ENCODE results near the gene SIRT1. TPM values are rescaled to one million over a fixed set of nuclear protein-coding genes. Genes with fewer than 3 reads are reported as not detected.
A peak's percentile ranks its signal among the peaks of the same experiment; 100 is the strongest.

Gene SIRT1
- total RNA-seq, 1 donor from 2014 or later = 26.2 TPM

DNA sequence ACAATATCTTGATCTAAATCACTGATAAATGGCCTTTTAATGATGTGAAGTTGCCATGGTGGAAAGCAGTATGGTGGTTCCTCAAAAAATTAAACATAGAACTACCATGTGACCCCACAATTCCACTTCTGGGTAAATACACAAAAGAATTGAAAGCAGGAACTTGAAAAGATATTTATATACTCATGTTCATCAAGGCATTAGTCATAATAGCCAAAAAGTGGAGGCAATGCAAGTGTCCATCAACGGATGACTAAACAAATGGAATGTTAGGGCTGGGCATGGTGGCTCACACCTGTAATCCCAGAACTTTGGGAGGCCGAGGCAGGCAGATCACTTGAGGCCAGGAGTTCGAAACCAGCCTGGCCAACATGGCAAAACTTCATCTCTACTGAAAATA is 44.5 kb upstream of the SIRT1 start:
- TF ChIP-seq, protein P1, sequence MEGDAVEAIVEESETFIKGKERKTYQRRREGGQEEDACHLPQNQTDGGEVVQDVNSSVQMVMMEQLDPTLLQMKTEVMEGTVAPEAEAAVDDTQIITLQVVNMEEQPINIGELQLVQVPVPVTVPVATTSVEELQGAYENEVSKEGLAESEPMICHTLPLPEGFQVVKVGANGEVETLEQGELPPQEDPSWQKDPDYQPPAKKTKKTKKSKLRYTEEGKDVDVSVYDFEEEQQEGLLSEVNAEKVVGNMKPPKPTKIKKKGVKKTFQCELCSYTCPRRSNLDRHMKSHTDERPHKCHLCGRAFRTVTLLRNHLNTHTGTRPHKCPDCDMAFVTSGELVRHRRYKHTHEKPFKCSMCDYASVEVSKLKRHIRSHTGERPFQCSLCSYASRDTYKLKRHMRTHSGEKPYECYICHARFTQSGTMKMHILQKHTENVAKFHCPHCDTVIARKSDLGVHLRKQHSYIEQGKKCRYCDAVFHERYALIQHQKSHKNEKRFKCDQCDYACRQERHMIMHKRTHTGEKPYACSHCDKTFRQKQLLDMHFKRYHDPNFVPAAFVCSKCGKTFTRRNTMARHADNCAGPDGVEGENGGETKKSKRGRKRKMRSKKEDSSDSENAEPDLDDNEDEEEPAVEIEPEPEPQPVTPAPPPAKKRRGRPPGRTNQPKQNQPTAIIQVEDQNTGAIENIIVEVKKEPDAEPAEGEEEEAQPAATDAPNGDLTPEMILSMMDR (IDR thresholded peaks at IDR 0.05; ENCODE audit: unreplicated experiment) = no peak
- no peaks in the 10 kb centered on the region for H3K27me3 Mint-ChIP-seq (ENCODE audit: low read depth)
- H3K4me3 Mint-ChIP-seq = no peak overlapping the region
- no peak for DNase-seq (ENCODE audit: low spot score in 2 of 2, unreplicated experiment in 2 of 2)
- H3K4me1 Mint-ChIP-seq = peaks cover 14% of the 10 kb centered on the region
- no peak overlapping the region for H3K27ac Mint-ChIP-seq
- no peaks in the 10 kb centered on the region for H3K36me3 Mint-ChIP-seq
- peaks cover 10% of the 10 kb centered on the region for H3K9me3 Mint-ChIP-seq

DNA sequence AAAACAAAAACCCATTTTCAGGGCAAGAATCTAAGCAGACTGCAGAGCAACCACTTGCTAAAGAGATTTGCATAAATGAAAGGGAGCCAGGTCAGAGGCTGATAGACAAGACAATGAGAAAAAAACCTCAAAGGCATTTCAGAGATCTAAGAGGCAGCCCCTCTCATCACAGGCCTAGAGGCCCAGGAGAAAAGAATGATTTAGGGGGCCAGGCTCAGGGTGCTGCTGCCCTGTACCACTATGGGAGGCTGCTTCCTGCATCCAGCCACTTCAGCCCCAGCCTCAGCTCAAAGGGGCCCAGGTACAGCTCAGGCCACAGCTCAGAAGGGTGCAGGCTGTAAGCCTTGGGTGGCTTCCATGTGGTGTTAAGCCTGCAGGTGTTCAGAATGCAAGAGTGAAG is 42.7 kb upstream of the SIRT1 start:
- Mint-ChIP-seq H3K9me3 (peaks cover 10% of the 10 kb centered on the region), H3K4me3 (no peak overlapping the region), H3K27me3 (ENCODE audit: low read depth) (no peaks in the 10 kb centered on the region), H3K36me3 (no peaks in the 10 kb centered on the region), H3K27ac (no peak overlapping the region), H3K4me1 (peaks cover 7% of the 10 kb centered on the region)
- TF ChIP-seq, protein P1 (IDR thresholded peaks at IDR 0.05; ENCODE audit: unreplicated experiment) = no peak
- DNase-seq (ENCODE audit: low spot score in 2 of 2, unreplicated experiment in 2 of 2) = no peak

DNA sequence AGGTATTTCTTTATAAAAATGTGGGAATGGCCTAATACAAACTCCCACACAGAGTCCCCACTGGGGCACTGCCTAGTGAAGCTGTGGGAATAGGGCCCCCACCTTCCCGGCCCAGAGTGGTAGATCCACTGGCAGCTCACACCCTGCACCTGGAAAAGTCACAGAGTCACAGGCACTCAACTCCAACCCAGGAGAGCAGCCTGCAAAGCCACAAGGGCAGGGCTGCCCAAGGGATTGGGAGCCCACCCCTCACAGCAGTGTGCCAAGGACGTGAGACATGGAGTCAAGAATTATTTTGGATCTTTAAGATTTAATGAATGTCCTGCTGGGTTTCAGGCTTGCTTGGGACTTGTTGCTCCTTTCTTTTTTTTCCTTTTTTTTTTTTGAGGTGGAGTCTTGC is 41.2 kb upstream of the SIRT1 start:
- H3K27me3 Mint-ChIP-seq (ENCODE audit: low read depth) = no peaks in the 10 kb centered on the region
- H3K4me3 Mint-ChIP-seq = no peak overlapping the region
- H3K9me3 Mint-ChIP-seq = peaks cover 10% of the 10 kb centered on the region
- H3K27ac Mint-ChIP-seq = no peak overlapping the region
- TF ChIP-seq, protein P1 (IDR thresholded peaks at IDR 0.05; ENCODE audit: unreplicated experiment) = no peak
- no peak for DNase-seq (ENCODE audit: low spot score in 2 of 2, unreplicated experiment in 2 of 2)
- no peaks in the 10 kb centered on the region for H3K4me1 Mint-ChIP-seq
- no peaks in the 10 kb centered on the region for H3K36me3 Mint-ChIP-seq

DNA sequence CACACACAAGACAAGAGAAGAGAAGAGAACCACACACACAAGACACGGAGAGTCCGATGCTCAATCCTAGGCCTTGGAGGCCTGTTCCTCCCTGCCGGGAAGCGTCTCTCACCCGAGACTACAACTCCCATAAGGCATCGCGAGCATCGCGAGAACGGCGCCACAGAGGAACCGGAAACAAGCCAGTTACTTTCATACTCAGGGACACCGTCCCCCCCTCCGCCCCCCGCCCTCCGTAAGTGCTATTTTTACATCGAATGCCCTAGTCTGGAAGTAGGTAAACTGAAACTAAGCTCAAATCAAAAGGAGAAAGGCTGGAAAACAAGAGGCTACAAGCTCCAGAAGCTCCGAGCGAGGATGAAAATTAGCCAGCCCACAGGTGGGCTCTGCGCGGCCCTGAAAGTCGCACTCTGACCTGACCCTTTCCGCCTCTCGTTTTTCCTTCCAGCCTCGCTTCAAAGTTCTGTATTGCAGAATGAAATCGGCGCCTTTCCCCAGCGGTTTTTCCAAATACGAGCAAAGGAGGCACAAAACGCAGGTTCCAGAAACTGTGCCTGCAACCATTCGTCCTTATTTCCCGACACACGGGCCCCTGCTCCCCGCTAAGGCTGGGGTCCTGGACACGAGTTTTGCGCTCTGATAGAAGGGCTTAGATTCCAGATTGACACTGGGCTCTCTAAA is 35.0 kb upstream of the SIRT1 start:
- Mint-ChIP-seq H3K4me3 (peak overlapping the region; percentile 88), H3K27me3 (ENCODE audit: low read depth) (no peaks in the 10 kb centered on the region), H3K36me3 (no peaks in the 10 kb centered on the region), H3K4me1 (peaks cover 14% of the 10 kb centered on the region), H3K27ac (peak overlapping the region; percentile 95), H3K9me3 (no peaks in the 10 kb centered on the region)
- TF ChIP-seq, protein P1 (IDR thresholded peaks at IDR 0.05; ENCODE audit: unreplicated experiment) = no peak
- DNase-seq (ENCODE audit: low spot score in 2 of 2, unreplicated experiment in 2 of 2) = peak; percentile 81 to 90

DNA sequence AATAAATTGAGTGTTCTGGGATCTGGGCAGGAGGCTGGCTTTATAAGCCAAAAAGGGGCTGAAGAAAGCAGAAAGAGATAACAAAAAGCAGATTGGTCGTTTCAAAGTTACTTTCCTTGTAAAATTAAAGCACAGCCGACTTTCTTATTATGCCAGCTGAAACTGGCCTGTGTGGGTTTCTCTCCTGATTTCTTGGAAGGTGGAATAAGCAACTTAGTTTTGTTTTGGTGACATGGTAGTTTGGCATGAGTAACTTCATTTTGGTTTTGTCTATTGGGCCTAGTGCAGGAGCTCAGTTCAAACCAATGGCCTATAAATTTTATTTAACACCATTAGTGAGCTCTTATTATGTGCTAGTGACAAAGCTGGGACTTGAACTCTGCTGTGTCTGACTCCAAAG is 33.3 kb upstream of the SIRT1 start:
- no peak overlapping the region for H3K27ac Mint-ChIP-seq
- DNase-seq (ENCODE audit: low spot score in 2 of 2, unreplicated experiment in 2 of 2) = no peak
- H3K4me3 Mint-ChIP-seq = peak overlapping the region; percentile 88
- TF ChIP-seq, protein P1 (IDR thresholded peaks at IDR 0.05; ENCODE audit: unreplicated experiment) = no peak
- H3K27me3 Mint-ChIP-seq (ENCODE audit: low read depth) = no peaks in the 10 kb centered on the region
- H3K4me1 Mint-ChIP-seq = peaks cover 14% of the 10 kb centered on the region
- no peaks in the 10 kb centered on the region for H3K9me3 Mint-ChIP-seq
- H3K36me3 Mint-ChIP-seq = no peaks in the 10 kb centered on the region
